PC-9 (cell line): ENCODE measurements around the gene DCAKD.

Experiments
- CTCF ChIP-seq: fragments of 200-600 bp; sonication (generic); conservative IDR thresholded peaks from 2 replicates; pipeline ENCODE4 v1.6.1; 2017; ENCODE audit warnings: mixed run types, antibody characterized with exemption, mild to moderate bottlenecking, moderate library complexity
- EZH2 ChIP-seq: fragments of 200-600 bp; sonication (generic); IDR thresholded peaks from 2 replicates; pipeline ENCODE4 v1.8.0; 2017; ENCODE audit warnings: antibody characterized with exemption, low read depth

- TF ChIP-seq EZH2 (no peak), CTCF (no peak)
Measured at GRCh38 chr17:44982113-44982702, 69.2 kb downstream of the DCAKD start.
